Peyer's patch (tissue), 4 donors: ENCODE measurements around the gene PLAAT2.
"Not testable (repeated sequence)": the region's sequence is repeated elsewhere in the genome, so short reads cannot be mapped to it uniquely, and the experiment has no call there.

ENCODE experiments used
- CTCF ChIP-seq, 6 experiments: fragments of 450-650 bp in 4 of 6; fragments of 200-600 bp in 2 of 6; sonication (generic) in 1 of 6; IDR thresholded peaks; one replicate each; pipeline ENCODE4 v1.5.1; 2017 to 2019; ENCODE audit warnings: antibody characterized with exemption in 6 of 6, mild to moderate bottlenecking in 3 of 6, moderate library complexity in 1 of 6
- POLR2A ChIP-seq, 2 donors: fragments of 450-650 bp; IDR thresholded peaks; one replicate each; pipeline ENCODE4 v1.5.1; 2017; ENCODE audit warnings: antibody characterized with exemption in 2 of 2, mild to moderate bottlenecking in 2 of 2, moderate library complexity in 2 of 2

- not testable (repeated sequence) for TF ChIP-seq POLR2A, CTCF (IDR thresholded peaks at IDR 0.05)
Measured at GRCh38 chr11:63550156-63550700, 13.0 kb downstream of the PLAAT2 start.
